Memory B cell (primary cell): ENCODE measurements around the gene MYO7A.

Source experiments
- ATAC-seq: fragments of 150-1000 bp; cut with Tn5 transposase; 2 replicates; pipeline ENCODE4 v1.10.0; 2021; ENCODE audit warnings: low read depth, mild to moderate bottlenecking, moderate library complexity
- DNase-seq, 2 donors: peaks; one replicate each; pipeline ENCODE4 v3.0.0; 2022; ENCODE audit warnings: low spot score in 2 of 2
- H3K27ac Mint-ChIP-seq: one replicate; pipeline ENCODE4 v1.8.0; 2022; ENCODE audit warnings: mild to moderate bottlenecking, moderate library complexity, mixed read lengths
- H3K27me3 Mint-ChIP-seq: one replicate; pipeline ENCODE4 v1.8.0; 2022; ENCODE audit warnings: mixed read lengths
- H3K36me3 Mint-ChIP-seq: one replicate; pipeline ENCODE4 v1.8.0; 2022; ENCODE audit warnings: mild to moderate bottlenecking, mixed read lengths
- H3K4me1 Mint-ChIP-seq: one replicate; pipeline ENCODE4 v1.8.0; 2022; ENCODE audit warnings: mixed read lengths
- H3K4me3 Mint-ChIP-seq: one replicate; pipeline ENCODE4 v1.8.0; 2022; ENCODE audit warnings: mild to moderate bottlenecking, moderate library complexity, mixed read lengths
- H3K9me3 Mint-ChIP-seq: one replicate; pipeline ENCODE4 v1.8.0; 2022; ENCODE audit warnings: mixed read lengths

The MYO7A gene

GRCh38 chr11:77230878-77231605 lies 103.0 kb downstream of the MYO7A start:
- Mint-ChIP-seq H3K27me3 (peaks cover 17% of the 10 kb centered on the region), H3K36me3 (no peaks in the 10 kb centered on the region), H3K27ac (no peak overlapping the region), H3K4me3 (no peak overlapping the region), H3K9me3 (peaks cover 5% of the 10 kb centered on the region), H3K4me1 (no peaks in the 10 kb centered on the region)
- ATAC-seq (no peak), DNase-seq (no peak)

DNA sequence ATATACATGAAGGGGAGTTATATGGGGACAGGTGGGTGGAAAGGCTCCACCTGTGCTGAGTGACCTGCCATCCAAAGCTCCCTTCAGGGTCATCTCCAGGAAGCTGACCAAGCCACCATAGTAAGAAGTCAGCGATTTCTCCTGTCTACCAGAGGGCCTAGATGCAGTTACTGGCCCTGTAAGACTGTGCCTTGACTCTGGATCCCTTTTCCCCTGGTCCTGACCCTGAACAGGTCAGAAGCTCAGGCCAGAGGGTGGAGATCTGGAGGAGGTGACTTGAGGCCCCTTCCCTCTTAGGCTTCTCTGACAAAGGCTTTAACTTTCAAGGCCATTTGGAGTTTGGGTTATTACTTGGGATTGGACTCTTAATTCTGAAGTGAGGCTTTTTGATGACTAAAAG lies 103.8 kb downstream of the MYO7A start:
- Mint-ChIP-seq H3K4me1 (no peaks in the 10 kb centered on the region), H3K4me3 (no peak overlapping the region), H3K9me3 (peaks cover 2% of the 10 kb centered on the region), H3K27ac (no peak overlapping the region), H3K27me3 (peaks cover 18% of the 10 kb centered on the region), H3K36me3 (no peaks in the 10 kb centered on the region)
- ATAC-seq (no peak), DNase-seq (no peak)

- H3K9me3 Mint-ChIP-seq = no peaks in the 10 kb centered on the region
- H3K27ac Mint-ChIP-seq = no peak overlapping the region
- H3K4me1 Mint-ChIP-seq = no peaks in the 10 kb centered on the region
- no peak for DNase-seq
- no peak for ATAC-seq
- H3K27me3 Mint-ChIP-seq = peaks cover 14% of the 10 kb centered on the region
- H3K4me3 Mint-ChIP-seq = no peak overlapping the region
- no peaks in the 10 kb centered on the region for H3K36me3 Mint-ChIP-seq
Observed at GRCh38 chr11:77232242-77232641, 104.2 kb downstream of the MYO7A start.

- Mint-ChIP-seq H3K4me3 (no peak overlapping the region), H3K27ac (no peak overlapping the region)
Observed at GRCh38 chr11:77233011-77233410, 105.0 kb downstream of the MYO7A start.

GRCh38 chr11:77236901-77237300 lies 108.9 kb downstream of the MYO7A start:
- Mint-ChIP-seq H3K36me3 (no peaks in the 10 kb centered on the region), H3K4me3 (no peak overlapping the region), H3K27me3 (peaks cover 12% of the 10 kb centered on the region), H3K27ac (no peak overlapping the region), H3K9me3 (peaks cover 5% of the 10 kb centered on the region), H3K4me1 (no peaks in the 10 kb centered on the region)
- ATAC-seq = no peak
- no peak for DNase-seq

More at GRCh38 chr11:77233011-77233410, 105.0 kb downstream of the MYO7A start:
- Mint-ChIP-seq H3K9me3 (no peaks in the 10 kb centered on the region), H3K4me1 (no peaks in the 10 kb centered on the region), H3K27me3 (peaks cover 13% of the 10 kb centered on the region), H3K36me3 (no peaks in the 10 kb centered on the region)
- no peak for DNase-seq
- no peak for ATAC-seq

DNA sequence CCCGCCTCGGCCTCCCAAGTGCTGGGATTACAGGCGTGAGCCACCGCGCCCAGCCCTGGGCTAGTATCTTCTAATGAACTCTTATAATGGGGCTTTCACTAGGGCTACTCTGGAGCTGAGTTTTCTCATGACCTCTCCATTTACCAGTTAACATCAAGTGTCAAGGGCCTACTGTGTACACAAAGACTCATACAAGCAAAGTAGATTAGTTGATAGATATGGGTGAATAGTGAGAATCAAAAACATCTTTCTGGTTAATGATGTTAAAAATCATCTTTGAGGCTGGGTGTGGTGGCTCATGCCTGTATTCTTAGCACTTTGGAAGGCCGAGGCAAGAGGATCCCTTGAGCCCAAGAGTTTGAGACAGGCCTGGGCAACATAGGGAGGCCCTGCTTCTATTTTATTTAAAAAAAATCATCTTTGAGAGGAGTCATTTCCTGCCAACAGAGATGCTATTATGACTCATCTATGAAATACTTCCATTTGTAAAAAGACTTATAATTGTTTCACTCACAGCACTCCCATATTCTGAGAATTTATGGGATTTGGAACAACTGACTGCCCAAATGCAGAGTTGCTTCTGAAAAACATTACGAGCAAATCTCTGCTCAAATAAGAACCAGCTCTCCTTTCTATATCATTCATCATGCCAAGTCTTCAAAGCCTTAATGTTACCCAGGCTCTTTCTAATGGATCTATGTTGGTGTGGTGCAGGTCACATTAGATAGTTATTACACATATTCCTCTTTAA lies 116.4 kb downstream of the MYO7A start:
- ATAC-seq (no peak), DNase-seq (no peak)
- Mint-ChIP-seq H3K4me1 (no peaks in the 10 kb centered on the region), H3K9me3 (peaks cover 5% of the 10 kb centered on the region), H3K27ac (no peak overlapping the region), H3K36me3 (no peaks in the 10 kb centered on the region), H3K4me3 (no peak overlapping the region), H3K27me3 (no peaks in the 10 kb centered on the region)

DNA sequence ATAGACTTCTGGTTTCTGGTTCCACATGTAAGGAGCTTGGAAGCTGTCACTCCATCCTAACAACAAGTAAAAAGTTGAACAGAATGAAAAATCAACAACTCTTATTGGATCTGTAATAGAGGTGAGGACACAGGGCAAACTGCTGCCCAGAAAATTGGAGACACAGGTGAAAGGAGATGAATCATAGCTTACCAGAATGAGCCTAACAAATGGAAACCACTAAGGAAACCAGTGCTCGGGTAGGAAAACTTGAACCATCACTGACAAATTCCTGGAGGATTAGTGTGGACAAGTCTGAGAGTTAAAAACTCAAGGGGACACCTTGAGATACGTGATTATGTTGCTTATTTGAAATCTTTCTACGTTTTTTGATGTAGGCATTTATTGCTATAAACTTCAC lies 121.4 kb downstream of the MYO7A start:
- ATAC-seq (no peak), DNase-seq (no peak)
- no peak overlapping the region for H3K4me3 Mint-ChIP-seq
- no peaks in the 10 kb centered on the region for H3K36me3 Mint-ChIP-seq
- no peak overlapping the region for H3K27ac Mint-ChIP-seq
- peaks cover 9% of the 10 kb centered on the region for H3K9me3 Mint-ChIP-seq
- no peaks in the 10 kb centered on the region for H3K4me1 Mint-ChIP-seq
- H3K27me3 Mint-ChIP-seq = no peaks in the 10 kb centered on the region

DNA sequence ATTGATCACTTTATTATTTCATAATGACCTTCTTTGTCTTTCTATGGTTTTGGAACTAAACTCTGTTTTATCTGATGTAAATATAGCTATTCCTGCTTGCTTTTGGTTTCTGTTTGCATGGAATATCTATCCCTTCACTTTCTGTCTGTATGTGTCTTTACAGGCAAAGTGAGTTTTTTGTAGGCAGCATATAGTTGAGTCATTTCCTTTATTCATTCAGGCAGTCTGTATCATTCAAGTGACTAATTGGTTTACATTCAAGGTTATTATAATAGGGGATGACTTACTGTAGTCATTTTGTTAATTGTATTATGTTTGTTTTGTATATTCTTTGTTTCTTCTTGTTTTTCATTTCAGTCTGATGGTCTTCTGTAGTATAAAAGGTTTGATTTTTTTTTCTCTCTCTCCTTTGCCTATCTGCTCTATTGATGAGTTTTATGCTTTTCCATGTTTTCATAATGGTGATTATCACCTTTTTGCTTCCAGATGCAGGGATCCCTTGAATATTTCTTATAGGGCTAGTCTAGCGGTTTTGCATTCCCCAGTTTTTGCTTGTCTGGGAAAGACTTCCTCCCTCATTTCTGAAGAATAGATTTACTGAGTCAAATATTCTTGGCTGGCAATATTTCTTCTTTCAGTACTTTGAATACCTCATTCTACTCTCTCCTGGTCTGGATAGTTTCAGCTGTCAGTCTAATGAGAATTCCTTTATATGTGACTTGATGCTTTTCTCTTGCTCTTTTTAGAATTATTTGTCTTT lies 123.0 kb downstream of the MYO7A start:
- H3K4me3 Mint-ChIP-seq = no peak overlapping the region
- H3K36me3 Mint-ChIP-seq = no peaks in the 10 kb centered on the region
- no peak overlapping the region for H3K27ac Mint-ChIP-seq
- H3K4me1 Mint-ChIP-seq = no peaks in the 10 kb centered on the region
- peaks cover 3% of the 10 kb centered on the region for H3K27me3 Mint-ChIP-seq
- DNase-seq (no peak), ATAC-seq (no peak)
- H3K9me3 Mint-ChIP-seq = peaks cover 9% of the 10 kb centered on the region

GRCh38 chr11:77252555-77253270 lies 124.7 kb downstream of the MYO7A start:
- no peaks in the 10 kb centered on the region for H3K36me3 Mint-ChIP-seq
- peaks cover 9% of the 10 kb centered on the region for H3K9me3 Mint-ChIP-seq
- no peak for DNase-seq
- no peaks in the 10 kb centered on the region for H3K4me1 Mint-ChIP-seq
- peaks cover 13% of the 10 kb centered on the region for H3K27me3 Mint-ChIP-seq
- H3K4me3 Mint-ChIP-seq = no peak overlapping the region
- H3K27ac Mint-ChIP-seq = no peak overlapping the region
- ATAC-seq = no peak

DNA sequence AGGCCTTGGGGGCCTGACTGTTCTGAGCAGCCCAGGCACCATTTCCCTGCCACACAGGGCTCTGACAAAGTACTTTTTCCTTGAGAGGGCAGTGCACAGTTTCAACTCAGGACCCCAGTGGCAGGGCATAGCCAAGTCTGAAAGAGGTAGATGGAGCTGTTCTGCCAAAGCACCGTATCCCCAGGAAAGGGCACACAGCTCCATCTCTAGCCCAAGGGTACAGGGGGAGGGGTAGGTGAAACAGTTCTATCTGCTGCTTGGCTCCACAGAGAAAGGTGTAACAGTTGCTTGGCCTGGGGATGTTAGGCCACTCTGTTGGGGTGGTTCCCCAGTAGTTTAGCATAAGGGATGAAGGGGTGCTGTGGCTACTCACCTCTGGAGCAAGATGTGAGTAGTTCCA lies 125.6 kb downstream of the MYO7A start:
- Mint-ChIP-seq H3K27ac (no peak overlapping the region), H3K4me1 (no peaks in the 10 kb centered on the region), H3K27me3 (peaks cover 16% of the 10 kb centered on the region), H3K36me3 (no peaks in the 10 kb centered on the region), H3K4me3 (no peak overlapping the region), H3K9me3 (peaks cover 9% of the 10 kb centered on the region)
- ATAC-seq (no peak), DNase-seq (no peak)

- no peak for DNase-seq
- no peak overlapping the region for H3K27ac Mint-ChIP-seq
- peaks cover 26% of the 10 kb centered on the region for H3K27me3 Mint-ChIP-seq
Observed at GRCh38 chr11:77259641-77260040, 131.6 kb downstream of the MYO7A start.

DNA sequence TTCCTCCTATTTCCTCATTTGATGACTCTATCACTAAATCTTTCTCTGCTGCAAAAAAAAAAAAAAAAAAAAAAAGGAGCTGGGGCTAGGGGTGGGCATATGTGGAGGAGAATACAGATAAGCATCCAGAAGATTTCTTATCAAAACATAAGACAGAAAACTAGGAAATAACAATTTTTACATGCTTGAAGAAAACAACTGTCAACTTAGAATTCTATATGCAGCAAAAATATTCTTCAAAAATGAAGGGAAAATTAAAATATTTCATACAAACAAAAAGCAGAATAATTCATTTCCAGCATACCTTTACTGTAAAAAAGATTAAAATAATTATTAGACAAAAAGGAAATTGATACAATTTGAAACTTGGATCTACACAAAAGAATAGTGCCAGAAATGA lies 134.8 kb downstream of the MYO7A start:
- ATAC-seq = no peak
- Mint-ChIP-seq H3K4me1 (no peaks in the 10 kb centered on the region), H3K4me3 (no peak overlapping the region), H3K9me3 (peaks cover 17% of the 10 kb centered on the region), H3K27me3 (peaks cover 14% of the 10 kb centered on the region), H3K27ac (no peak overlapping the region), H3K36me3 (peaks cover 4% of the 10 kb centered on the region)
- no peak for DNase-seq

More at GRCh38 chr11:77259641-77260040, 131.6 kb downstream of the MYO7A start:
- H3K4me3 Mint-ChIP-seq = no peak overlapping the region
- no peak for ATAC-seq
- peaks cover 4% of the 10 kb centered on the region for H3K36me3 Mint-ChIP-seq
- no peaks in the 10 kb centered on the region for H3K4me1 Mint-ChIP-seq
- H3K9me3 Mint-ChIP-seq = peaks cover 17% of the 10 kb centered on the region
